HS-27A (cell line): ENCODE data around the gene CACNB1.

Experiments
- DNase-seq: peaks from one replicate; pipeline ENCODE4 v3.0.0-alpha.2; 2012; ENCODE audit warnings: low read depth, missing footprints

Gene CACNB1

GRCh38 chr17:39225959-39226683 is 28.7 kb upstream of the CACNB1 start:
- no peak for DNase-seq

GRCh38 chr17:39225308-39225958 is 28.0 kb upstream of the CACNB1 start, which contains the start of gene STAC2:
TSS of gene STAC2 (minus strand) at chr17:39225945. CDS start at chr17:39225502, 443 bp downstream.
- DNase-seq: no peak

- DNase-seq: no peak
Observed at GRCh38 chr17:39224778-39225307, 27.4 kb upstream of the CACNB1 start.

GRCh38 chr17:39223907-39224777 is 26.7 kb upstream of the CACNB1 start:
- no peak for DNase-seq

- no peak for DNase-seq
Observed at GRCh38 chr17:39222866-39223834, 25.7 kb upstream of the CACNB1 start.

- no peak for DNase-seq
Observed at GRCh38 chr17:39222151-39222550, 24.7 kb upstream of the CACNB1 start.

GRCh38 chr17:39221572-39221971 is 24.1 kb upstream of the CACNB1 start:
- no peak for DNase-seq

- DNase-seq: no peak
Observed at GRCh38 chr17:39219647-39220154, 22.2 kb upstream of the CACNB1 start.

GRCh38 chr17:39218906-39219305 is 21.4 kb upstream of the CACNB1 start:
- no peak for DNase-seq

- DNase-seq: no peak
Observed at GRCh38 chr17:39217734-39218369, 20.4 kb upstream of the CACNB1 start.

- no peak for DNase-seq
Observed at GRCh38 chr17:39213852-39214251, 16.4 kb upstream of the CACNB1 start.

- DNase-seq: no peak
Observed at GRCh38 chr17:39212841-39213480, 15.5 kb upstream of the CACNB1 start.

GRCh38 chr17:39212195-39212810 is 14.8 kb upstream of the CACNB1 start:
- no peak for DNase-seq

- no peak for DNase-seq
Observed at GRCh38 chr17:39210093-39210434, 12.6 kb upstream of the CACNB1 start.

- no peak for DNase-seq
Observed at GRCh38 chr17:39209317-39210092, 12.0 kb upstream of the CACNB1 start.

GRCh38 chr17:39208893-39209292 is 11.4 kb upstream of the CACNB1 start:
- no peak for DNase-seq

GRCh38 chr17:39208136-39208535 is 10.7 kb upstream of the CACNB1 start:
- no peak for DNase-seq

GRCh38 chr17:39205112-39205526 is 7.7 kb upstream of the CACNB1 start:
- DNase-seq: no peak

GRCh38 chr17:39204245-39204644 is 6.8 kb upstream of the CACNB1 start:
- DNase-seq: no peak
